GM18499 (cell line): ENCODE measurements around the gene CCDC28A.
"Not testable (repeated sequence)": the region's sequence is repeated elsewhere in the genome, so short reads cannot be mapped to it uniquely, and the experiment has no call there.

Source experiments
- ATAC-seq: cut with Tn5 transposase; IDR thresholded peaks from one replicate; pipeline ENCODE4 v1.9.1; 2021; ENCODE audit warnings: moderate number of reproducible peaks; ENCODE audit not compliant: insufficient read depth, unreplicated experiment

The CCDC28A gene

GRCh38 chr6:138773177-138774091 is at the start of gene CCDC28A:
TSS of gene CCDC28A (plus strand) at chr6:138773769. CDS start at chr6:138776121, 2,352 bp downstream.
- peak; percentile 68 for ATAC-seq

- no peak for ATAC-seq
These were observed 49.6 kb upstream of the CCDC28A start for GRCh38 chr6:138724015-138724414.

- no peak for ATAC-seq
These were observed 47.4 kb upstream of the CCDC28A start for GRCh38 chr6:138726066-138726756.

GRCh38 chr6:138726757-138727097 is 46.8 kb upstream of the CCDC28A start:
- no peak for ATAC-seq

GRCh38 chr6:138727182-138727581 is 46.4 kb upstream of the CCDC28A start:
- no peak for ATAC-seq

- ATAC-seq = no peak
These were observed 44.9 kb upstream of the CCDC28A start for GRCh38 chr6:138728662-138729061.

- ATAC-seq = not testable (repeated sequence)
These were observed 43.5 kb upstream of the CCDC28A start for GRCh38 chr6:138730037-138730436.

GRCh38 chr6:138734585-138734984 is 39.0 kb upstream of the CCDC28A start:
- ATAC-seq = no peak

- ATAC-seq = no peak
These were observed 36.9 kb upstream of the CCDC28A start for GRCh38 chr6:138736640-138737039.

- ATAC-seq = no peak
These were observed 21.6 kb upstream of the CCDC28A start for GRCh38 chr6:138752017-138752416.

GRCh38 chr6:138757136-138757535 is 16.4 kb upstream of the CCDC28A start:
- no peak for ATAC-seq

- no peak for ATAC-seq
These were observed 7.5 kb upstream of the CCDC28A start for GRCh38 chr6:138765896-138766655.

- no peak for ATAC-seq
These were observed 4.4 kb upstream of the CCDC28A start for GRCh38 chr6:138769102-138769676.

- no peak for ATAC-seq
These were observed 883 bp upstream of the CCDC28A start for GRCh38 chr6:138772596-138773176.

- ATAC-seq = no peak
These were observed 801 bp downstream of the CCDC28A start for GRCh38 chr6:138774370-138774769.

GRCh38 chr6:138776659-138777058 is 3.1 kb downstream of the CCDC28A start:
- ATAC-seq = no peak

- ATAC-seq = no peak
These were observed 4.8 kb downstream of the CCDC28A start for GRCh38 chr6:138778331-138778730.

GRCh38 chr6:138782243-138782642 is 8.7 kb downstream of the CCDC28A start:
- ATAC-seq = no peak

- ATAC-seq = no peak
These were observed 11.5 kb downstream of the CCDC28A start for GRCh38 chr6:138785079-138785478.

GRCh38 chr6:138785980-138786379 is 12.4 kb downstream of the CCDC28A start:
- ATAC-seq = no peak
